ENCODE measurements around the gene ZNF335. TPM values are rescaled to one million over a fixed set of nuclear protein-coding genes. Genes with fewer than 3 reads are reported as not detected.

ZNF335 gene
- total and polyA plus RNA-seq, 2 donors (not counting 3 experiments of a cell fraction or from before 2014, with no cell fraction given), result 17.3 to 22.8 TPM

DNA sequence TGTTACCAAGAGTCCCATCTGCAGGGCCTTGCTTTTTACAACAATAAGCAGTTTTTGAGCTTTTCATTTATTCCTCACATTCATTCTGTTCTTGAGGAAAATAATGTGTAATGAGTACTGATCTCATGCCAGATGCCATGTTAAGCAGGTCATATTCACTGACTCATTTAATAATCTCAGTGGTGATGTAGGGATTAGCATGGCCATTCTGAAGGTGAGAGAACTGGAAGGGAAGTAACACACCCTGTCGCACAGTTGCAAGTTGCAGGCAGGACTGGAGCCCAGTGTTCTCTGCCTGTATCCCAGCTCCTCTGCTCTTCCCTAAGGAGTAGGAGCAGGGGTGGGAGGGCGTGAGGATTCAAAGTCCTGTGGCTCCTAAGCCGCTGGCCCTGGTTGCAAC lies 31.9 kb downstream of the ZNF335 start:
- Histone ChIP-seq H3K79me2 (ENCODE audit: control insufficient read depth, insufficient read depth, low read length) (peaks cover 11% of the 10 kb centered on the region), H3K4me2 (ENCODE audit: insufficient read depth, low read length) (no peak overlapping the region), H3K36me3 (ENCODE audit: control insufficient read depth in 2 of 2, extremely low read depth in 1 of 2, insufficient read depth in 2 of 2, low read length in 2 of 2) (peaks cover 17 to 53% of the 10 kb centered on the region in 2 experiments), H3K9me1 (replicated peaks; ENCODE audit: control insufficient read depth, extremely low read depth, insufficient read depth, low read length) (no peaks in the 10 kb centered on the region), H3K4me3 (replicated peaks in 1 of 3; ENCODE audit: insufficient read depth in 1 of 3, low read depth in 1 of 3, low read length in 3 of 3) (no peak overlapping the region), H3K9ac (replicated peaks; ENCODE audit: extremely low read depth, insufficient read depth, low read length) (no peak overlapping the region), H3K27ac (ENCODE audit: insufficient read depth, low read depth, low read length) (no peak overlapping the region), H3K4me1 (ENCODE audit: control insufficient read depth, extremely low read depth, insufficient read depth, low read length) (peaks cover 5% of the 10 kb centered on the region), H3K9me3 (replicated peaks; ENCODE audit: control insufficient read depth, insufficient read depth, low read length) (no peaks in the 10 kb centered on the region), H2AFZ (ENCODE audit: low read depth, low read length) (no peak overlapping the region), H4K20me1 (replicated peaks; ENCODE audit: control insufficient read depth, extremely low read depth, insufficient read depth, low read length) (no peaks in the 10 kb centered on the region), H3K27me3 (ENCODE audit: control insufficient read depth in 2 of 2, insufficient read depth in 2 of 2, low read length in 2 of 2) (no peaks in the 10 kb centered on the region)
- DNase-seq (ENCODE audit: low read depth, low spot score) (no peak), FAIRE-seq (no peak)
- TF ChIP-seq CTCF (IDR thresholded peaks at IDR 0.05; ENCODE audit: extremely low read depth in 1 of 2, insufficient read depth in 1 of 2, low read depth in 1 of 2, low read length in 2 of 2) (no peak), POLR2A (IDR thresholded peaks at IDR 0.05; ENCODE audit: low read depth, low read length) (no peak), POLR2AphosphoS5 (IDR thresholded peaks at IDR 0.05; ENCODE audit: insufficient read depth, low read depth, low read length) (no peak), JUN (IDR thresholded peaks at IDR 0.05; ENCODE audit: borderline replicate concordance, insufficient read depth, insufficient read length, low read depth) (no peak), MYC (IDR thresholded peaks at IDR 0.05; ENCODE audit: low read depth, low read length) (no peak), GATA2 (IDR thresholded peaks at IDR 0.05; ENCODE audit: insufficient read depth, insufficient read length, low read depth, low read length) (no peak), EZH2 (IDR thresholded peaks at IDR 0.05; ENCODE audit: borderline replicate concordance, low read depth, low read length, severe bottlenecking) (no peak)
- TF ChIP-seq, protein P1, sequence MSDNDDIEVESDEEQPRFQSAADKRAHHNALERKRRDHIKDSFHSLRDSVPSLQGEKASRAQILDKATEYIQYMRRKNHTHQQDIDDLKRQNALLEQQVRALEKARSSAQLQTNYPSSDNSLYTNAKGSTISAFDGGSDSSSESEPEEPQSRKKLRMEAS (IDR thresholded peaks at IDR 0.05; ENCODE audit: insufficient read depth, insufficient read length), result no peak
- no TSS peak for BruUV-seq (replicated peaks)
- CTCF ChIA-PET, result interaction anchor here (0.8 to 0.9 kb wide), 2 partner anchors 22 to 30 kb away, joined by 3 read pairs; no protein-coding TSS in a partner anchor
- intact Hi-C loops (cut with micrococcal nuclease), result no loop called here
- POLR2A ChIA-PET, result no interaction called here
- dilution Hi-C loops (cut with MboI; ENCODE audit: extremely low pct_ligation_motif_present, low sequenced_read_pairs), result no loop called here
